ENCODE measurements around the gene SARS2.
A peak's percentile ranks its signal among the peaks of the same experiment; 100 is the strongest.

The SARS2 gene

GRCh38 chr19:38915329-38916321, 14.9 kb downstream of the SARS2 start:
- DNase-seq: no peak

GRCh38 chr19:38913958-38914357, 16.6 kb downstream of the SARS2 start:
- no peak for DNase-seq

GRCh38 chr19:38912600-38913514, 17.7 kb downstream of the SARS2 start:
- DNase-seq: no peak

GRCh38 chr19:38911388-38912001, 19.1 kb downstream of the SARS2 start:
- DNase-seq: no peak

- no peak for DNase-seq
Measured at GRCh38 chr19:38910488-38910887, 20.1 kb downstream of the SARS2 start.

- DNase-seq: no peak
Measured at GRCh38 chr19:38908911-38909310, 21.7 kb downstream of the SARS2 start.

- no peak for DNase-seq
Measured at GRCh38 chr19:38907670-38908069, 22.9 kb downstream of the SARS2 start.

- DNase-seq: no peak
Measured at GRCh38 chr19:38907227-38907626, 23.3 kb downstream of the SARS2 start.

GRCh38 chr19:38905620-38906019, 24.9 kb downstream of the SARS2 start:
- no peak for DNase-seq

GRCh38 chr19:38904581-38905539, 25.7 kb downstream of the SARS2 start:
- DNase-seq: no peak

- no peak for DNase-seq
Measured at GRCh38 chr19:38901683-38902082, 28.9 kb downstream of the SARS2 start.

- DNase-seq: no peak
Measured at GRCh38 chr19:38900743-38901190, 29.8 kb downstream of the SARS2 start.

GRCh38 chr19:38900202-38900629, 30.3 kb downstream of the SARS2 start:
- DNase-seq: no peak

GRCh38 chr19:38899447-38900201, 30.9 kb downstream of the SARS2 start, which contains the start of the genes NFKBIB and SIRT2:
NFKBIB (plus strand) TSS chr19:38899969; CDS start chr19:38900033, 64 bp downstream.
SIRT2 (minus strand) TSS chr19:38899618; CDS start chr19:38899521, 97 bp downstream.
- peak; percentile 82 for DNase-seq

GRCh38 chr19:38898788-38899446, 31.6 kb downstream of the SARS2 start:
- DNase-seq: no peak

GRCh38 chr19:38894968-38895367, 35.6 kb downstream of the SARS2 start:
- no peak for DNase-seq

- DNase-seq: no peak
Measured at GRCh38 chr19:38893341-38893771, 37.2 kb downstream of the SARS2 start.

GRCh38 chr19:38892841-38893240, 37.7 kb downstream of the SARS2 start:
- no peak for DNase-seq

- no peak for DNase-seq
Measured at GRCh38 chr19:38891771-38892170, 38.8 kb downstream of the SARS2 start.

GRCh38 chr19:38890686-38891085, 39.9 kb downstream of the SARS2 start:
- no peak for DNase-seq

Measured in activated gamma-delta T cell (primary cell).